Stimulated activated naive CD4-positive, alpha-beta T cell treated with Interleukin-2 at 50 U/mL for 16 hours (primary cell): ENCODE data around the gene HOXB1.

Experiments used
- DNase-seq: peaks from one replicate; lab custom pipeline; 2025; lab: John Stamatoyannopoulos, UW

HOXB1 gene

GRCh38 chr17:48543107-48543853, 12.5 kb upstream of the HOXB1 start:
- peak; percentile 45 for DNase-seq

- no peak for DNase-seq
These were observed 11.9 kb upstream of the HOXB1 start for GRCh38 chr17:48542698-48543106.

GRCh38 chr17:48542114-48542656, 11.4 kb upstream of the HOXB1 start:
- DNase-seq = no peak

- DNase-seq = peak; percentile 38
These were observed 10.8 kb upstream of the HOXB1 start for GRCh38 chr17:48541577-48542113.

GRCh38 chr17:48541036-48541576, 10.3 kb upstream of the HOXB1 start:
- no peak for DNase-seq

- no peak for DNase-seq
These were observed 9.4 kb upstream of the HOXB1 start for GRCh38 chr17:48540213-48540612.

GRCh38 chr17:48539177-48539576, 8.4 kb upstream of the HOXB1 start:
- no peak for DNase-seq

GRCh38 chr17:48537316-48537715, 6.5 kb upstream of the HOXB1 start:
- no peak for DNase-seq

- DNase-seq = peak; percentile 19
These were observed 5.2 kb upstream of the HOXB1 start for GRCh38 chr17:48535793-48536559.

GRCh38 chr17:48532261-48532660, 1.4 kb upstream of the HOXB1 start:
- no peak for DNase-seq

- DNase-seq = no peak
These were observed 464 bp downstream of the HOXB1 start for GRCh38 chr17:48530208-48530886.

- no peak for DNase-seq
These were observed 1.2 kb downstream of the HOXB1 start for GRCh38 chr17:48529683-48530009.

GRCh38 chr17:48528936-48529682, 1.7 kb downstream of the HOXB1 start:
- DNase-seq = no peak

GRCh38 chr17:48528153-48528935, 2.5 kb downstream of the HOXB1 start:
- no peak for DNase-seq

GRCh38 chr17:48527547-48527932, 3.3 kb downstream of the HOXB1 start:
- no peak for DNase-seq

GRCh38 chr17:48526608-48527546, 3.9 kb downstream of the HOXB1 start:
- no peak for DNase-seq

- no peak for DNase-seq
These were observed 7.8 kb downstream of the HOXB1 start for GRCh38 chr17:48523010-48523409.

- DNase-seq = no peak
These were observed 8.7 kb downstream of the HOXB1 start for GRCh38 chr17:48522031-48522653.

- no peak for DNase-seq
These were observed 10.2 kb downstream of the HOXB1 start for GRCh38 chr17:48520631-48521079.
